LNCAP (cell line): ENCODE measurements around the gene SORCS2.

Experiments used
- TF ChIP-seq, protein P1 (sequence below): fragments of 450-650 bp; IDR thresholded peaks from 2 replicates; pipeline ENCODE4 v1.5.1; 2017; ENCODE audit warnings: mild to moderate bottlenecking

SORCS2 gene

DNA sequence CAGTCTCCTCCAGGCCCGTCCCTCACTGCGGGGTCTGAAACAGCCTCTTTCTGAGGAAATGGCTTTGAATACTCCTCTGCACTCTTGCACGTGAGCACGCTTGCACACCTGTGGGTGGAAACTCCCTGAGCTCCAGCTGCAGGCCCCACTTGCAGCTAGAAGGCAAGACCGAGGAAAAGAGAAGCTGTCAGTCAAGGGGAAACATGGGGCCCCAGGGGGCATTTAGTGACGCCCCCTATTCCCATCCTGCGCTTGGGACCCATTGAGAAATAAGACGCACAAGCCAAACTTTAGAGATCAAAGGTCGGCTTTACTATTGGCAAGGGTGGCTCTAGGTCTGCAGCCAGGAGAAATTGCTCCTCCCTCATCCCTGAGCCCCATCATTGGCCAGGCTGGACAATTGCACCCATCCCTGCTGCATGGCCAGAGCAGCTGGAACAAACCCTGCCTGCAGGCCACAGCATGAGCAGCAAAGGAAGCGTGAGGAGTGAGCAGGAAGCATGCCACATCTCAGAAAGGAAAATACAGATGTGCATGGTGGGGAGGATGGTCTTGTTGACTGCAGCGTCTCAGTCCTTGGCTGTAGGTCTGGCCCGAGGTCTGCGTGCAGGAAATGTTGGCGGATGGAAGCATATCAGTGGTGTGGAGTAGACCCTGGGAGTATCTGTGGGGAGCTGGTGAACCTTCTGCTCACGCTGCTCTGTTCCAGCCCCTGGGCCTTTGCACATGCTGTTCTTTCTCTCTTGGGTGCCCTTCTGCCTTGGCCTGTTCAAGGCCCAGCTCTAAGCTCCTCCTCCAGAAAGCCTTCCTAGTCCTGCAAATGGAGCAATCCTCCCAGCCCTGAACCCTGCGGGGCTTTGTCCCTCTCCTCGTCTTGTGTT lies 148.5 kb downstream of the SORCS2 start:
- TF ChIP-seq, protein P1, sequence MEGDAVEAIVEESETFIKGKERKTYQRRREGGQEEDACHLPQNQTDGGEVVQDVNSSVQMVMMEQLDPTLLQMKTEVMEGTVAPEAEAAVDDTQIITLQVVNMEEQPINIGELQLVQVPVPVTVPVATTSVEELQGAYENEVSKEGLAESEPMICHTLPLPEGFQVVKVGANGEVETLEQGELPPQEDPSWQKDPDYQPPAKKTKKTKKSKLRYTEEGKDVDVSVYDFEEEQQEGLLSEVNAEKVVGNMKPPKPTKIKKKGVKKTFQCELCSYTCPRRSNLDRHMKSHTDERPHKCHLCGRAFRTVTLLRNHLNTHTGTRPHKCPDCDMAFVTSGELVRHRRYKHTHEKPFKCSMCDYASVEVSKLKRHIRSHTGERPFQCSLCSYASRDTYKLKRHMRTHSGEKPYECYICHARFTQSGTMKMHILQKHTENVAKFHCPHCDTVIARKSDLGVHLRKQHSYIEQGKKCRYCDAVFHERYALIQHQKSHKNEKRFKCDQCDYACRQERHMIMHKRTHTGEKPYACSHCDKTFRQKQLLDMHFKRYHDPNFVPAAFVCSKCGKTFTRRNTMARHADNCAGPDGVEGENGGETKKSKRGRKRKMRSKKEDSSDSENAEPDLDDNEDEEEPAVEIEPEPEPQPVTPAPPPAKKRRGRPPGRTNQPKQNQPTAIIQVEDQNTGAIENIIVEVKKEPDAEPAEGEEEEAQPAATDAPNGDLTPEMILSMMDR: no peak

- TF ChIP-seq, protein P1: no peak
Measured at GRCh38 chr4:7341491-7342222, 149.3 kb downstream of the SORCS2 start.

DNA sequence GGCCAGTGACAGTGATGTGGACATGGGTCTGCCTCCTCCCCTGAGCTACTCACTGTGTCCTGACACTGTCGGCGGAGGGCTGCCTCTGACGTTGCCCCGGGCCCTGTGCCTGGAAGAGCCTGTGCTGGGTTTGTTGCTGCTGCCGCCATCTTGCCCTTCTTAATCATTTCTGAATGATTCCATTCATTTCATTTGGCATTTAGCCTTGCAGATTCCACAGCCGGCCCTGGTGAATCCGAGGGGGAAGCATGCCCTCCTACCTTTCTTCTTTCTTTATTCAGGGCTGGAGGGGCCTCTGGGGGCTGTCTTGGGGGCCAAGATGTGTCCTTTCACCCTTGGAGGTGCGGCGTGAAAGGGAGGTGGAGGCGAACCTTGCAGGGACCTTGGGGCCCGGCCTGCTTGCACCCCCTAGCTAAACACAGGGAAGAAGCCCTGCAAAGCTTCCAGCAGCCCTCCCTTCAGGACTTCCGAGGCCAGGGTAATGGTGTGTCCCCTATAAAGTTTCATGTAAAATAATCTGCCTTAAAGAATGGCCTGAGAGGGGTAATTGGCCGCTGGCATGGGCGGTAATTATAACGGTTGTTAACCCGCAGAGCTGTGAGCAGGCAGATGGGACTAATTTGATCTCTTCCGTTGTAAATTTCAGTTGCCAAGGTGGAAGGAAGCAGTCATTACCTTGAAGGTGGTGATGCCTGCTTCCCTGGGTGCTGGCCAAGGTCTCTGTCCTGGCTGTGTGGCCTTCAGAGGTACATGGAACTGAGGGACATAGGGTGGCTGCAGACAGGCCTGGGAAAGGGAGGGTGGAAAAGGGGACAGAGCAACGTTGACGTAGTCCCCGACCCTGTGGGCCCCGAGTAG lies 150.1 kb downstream of the SORCS2 start:
- TF ChIP-seq, protein P1: no peak

DNA sequence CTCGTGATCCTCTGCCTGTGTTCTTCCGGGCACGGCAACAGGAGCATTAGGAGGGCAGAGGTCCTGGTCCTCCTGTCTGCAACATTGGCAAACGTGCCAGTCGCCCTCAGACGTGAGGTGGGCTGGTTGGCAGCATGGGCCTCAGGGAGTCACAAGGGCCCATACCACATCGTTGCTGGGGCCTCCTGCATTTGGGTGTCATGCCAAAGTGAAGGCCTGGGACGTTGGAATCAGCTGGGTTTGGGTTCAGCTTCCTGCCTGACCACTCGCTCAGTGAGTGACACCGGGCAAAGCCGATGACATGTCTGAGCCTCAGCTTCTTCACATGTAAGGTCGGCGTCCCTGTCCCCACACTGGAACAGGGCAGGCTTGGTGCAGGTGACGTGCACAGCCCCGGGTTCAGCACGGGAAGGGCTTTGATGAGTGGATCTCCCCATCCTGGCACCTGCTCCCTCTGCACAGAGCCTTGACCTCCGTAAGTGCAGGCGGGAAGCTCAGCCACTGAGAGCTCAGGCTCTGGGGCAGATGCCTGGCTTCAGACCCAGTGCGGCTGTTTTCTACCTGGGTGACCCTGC lies 150.8 kb downstream of the SORCS2 start:
- TF ChIP-seq, protein P1: no peak

- TF ChIP-seq, protein P1: no peak
Measured at GRCh38 chr4:7343950-7344349, 151.6 kb downstream of the SORCS2 start.

- TF ChIP-seq, protein P1: no peak
Measured at GRCh38 chr4:7344636-7345155, 152.4 kb downstream of the SORCS2 start.

- TF ChIP-seq, protein P1: no peak
Measured at GRCh38 chr4:7347981-7348380, 155.6 kb downstream of the SORCS2 start.
